ENCODE results near the gene KRTAP4-9. TPM values are rescaled to one million over a fixed set of nuclear protein-coding genes. Genes with fewer than 3 reads are reported as not detected.
"Not testable (repeated sequence)": the region's sequence is repeated elsewhere in the genome, so short reads cannot be mapped to it uniquely, and the experiment has no call there.

KRTAP4-9 gene
- total RNA-seq (not detected), polyA plus RNA-seq (not detected)
- long read RNA-seq, donor 1, result 0 reads
- long read RNA-seq, donor 2, result 0 reads
- long read RNA-seq, donor 3, result 0 reads
- long read RNA-seq, donor 4, result 0 reads
- long read RNA-seq, donor 5, result 0 reads

GRCh38 chr17:41105347-41105746 lies at the start of gene KRTAP4-9:
Gene KRTAP4-9 (plus strand): TSS chr17:41105389. CDS start chr17:41105389, 0 bp downstream.
- not testable (repeated sequence) for H3K36me3 ChIP-seq (ENCODE audit: control insufficient read depth in 4 of 4, insufficient read depth in 4 of 4, low read length in 4 of 4); H3K27ac ChIP-seq (ENCODE audit: low read depth in 1 of 2, low read length in 1 of 2); H3K27me3 ChIP-seq (ENCODE audit: control insufficient read depth in 3 of 3, insufficient read depth in 3 of 3, low read length in 2 of 3); H3K9me3 ChIP-seq (ENCODE audit: control insufficient read depth in 4 of 4, insufficient read depth in 3 of 4, low read length in 3 of 4); ATAC-seq (ENCODE audit: insufficient read depth, low FRiP score); H3K4me1 ChIP-seq (ENCODE audit: control insufficient read depth in 5 of 5, insufficient read depth in 5 of 5, low read length in 5 of 5); H3K9ac ChIP-seq (ENCODE audit: insufficient read depth in 1 of 2, low read length in 2 of 2); H3K4me3 ChIP-seq; DNase-seq
- 76 to 84% methylated on average over 9 to 10 of the region's 10 CpGs for WGBS, 2 donors

GRCh38 chr17:41057547-41057946 lies 47.6 kb upstream of the KRTAP4-9 start:
- Histone ChIP-seq H3K4me3 (no peak overlapping the region), H3K4me1 (ENCODE audit: control insufficient read depth in 5 of 5, insufficient read depth in 5 of 5, low read length in 5 of 5) (no peaks in the 10 kb centered on the region), H3K36me3 (ENCODE audit: control insufficient read depth in 4 of 4, insufficient read depth in 4 of 4, low read length in 4 of 4) (no peaks in the 10 kb centered on the region), H3K9me3 (ENCODE audit: control insufficient read depth in 4 of 4, insufficient read depth in 3 of 4, low read length in 3 of 4) (peaks cover 0 to 3% (median 0%) of the 10 kb centered on the region in 4 donors), H3K9ac (ENCODE audit: insufficient read depth in 1 of 2, low read length in 2 of 2) (no peak overlapping the region), H3K27me3 (ENCODE audit: control insufficient read depth in 3 of 3, insufficient read depth in 3 of 3, low read length in 2 of 3) (peaks cover 0 to 8% (median 5%) of the 10 kb centered on the region in 3 donors), H3K27ac (ENCODE audit: low read depth in 1 of 2, low read length in 1 of 2) (no peak overlapping the region)
- no peak for TF ChIP-seq CTCF (IDR thresholded peaks at IDR 0.05; ENCODE audit: control extremely low read depth, extremely low read depth)
- ATAC-seq (ENCODE audit: insufficient read depth, low FRiP score), result no peak
- DNase-seq, result no peak
- WGBS, 2 donors, result 94 to 97% methylated on average over 1 of the region's 1 CpG

- Histone ChIP-seq H3K4me1 (ENCODE audit: control insufficient read depth in 5 of 5, insufficient read depth in 5 of 5, low read length in 5 of 5) (no peaks in the 10 kb centered on the region), H3K36me3 (ENCODE audit: control insufficient read depth in 4 of 4, insufficient read depth in 4 of 4, low read length in 4 of 4) (no peaks in the 10 kb centered on the region), H3K9ac (ENCODE audit: insufficient read depth in 1 of 2, low read length in 2 of 2) (no peak overlapping the region), H3K27me3 (ENCODE audit: control insufficient read depth in 3 of 3, insufficient read depth in 3 of 3, low read length in 2 of 3) (peaks cover 0 to 8% (median 5%) of the 10 kb centered on the region in 3 donors), H3K4me3 (no peak overlapping the region), H3K9me3 (ENCODE audit: control insufficient read depth in 4 of 4, insufficient read depth in 3 of 4, low read length in 3 of 4) (no peaks in the 10 kb centered on the region), H3K27ac (ENCODE audit: low read depth in 1 of 2, low read length in 1 of 2) (no peak overlapping the region)
- DNase-seq (no peak), ATAC-seq (ENCODE audit: insufficient read depth, low FRiP score) (no peak)
- TF ChIP-seq CTCF (IDR thresholded peaks at IDR 0.05; ENCODE audit: control extremely low read depth, extremely low read depth), result no peak
- 89 to 97% methylated on average over 5 of the region's 5 CpGs for WGBS, 2 donors
Measured at GRCh38 chr17:41058741-41059140, 46.4 kb upstream of the KRTAP4-9 start.

GRCh38 chr17:41059276-41060051 lies 45.7 kb upstream of the KRTAP4-9 start:
- 26 to 47% methylated on average over 9 to 13 of the region's 31 CpGs for WGBS, 2 donors
- not testable (repeated sequence) for ATAC-seq (ENCODE audit: insufficient read depth, low FRiP score); H3K4me3 ChIP-seq

More at GRCh38 chr17:41059276-41060051, 45.7 kb upstream of the KRTAP4-9 start:
- H3K9ac ChIP-seq (ENCODE audit: insufficient read depth in 1 of 2, low read length in 2 of 2); H3K4me1 ChIP-seq (ENCODE audit: control insufficient read depth in 5 of 5, insufficient read depth in 5 of 5, low read length in 5 of 5); DNase-seq; H3K9me3 ChIP-seq (ENCODE audit: control insufficient read depth in 4 of 4, insufficient read depth in 3 of 4, low read length in 3 of 4); H3K36me3 ChIP-seq (ENCODE audit: control insufficient read depth in 4 of 4, insufficient read depth in 4 of 4, low read length in 4 of 4); H3K27me3 ChIP-seq (ENCODE audit: control insufficient read depth in 3 of 3, insufficient read depth in 3 of 3, low read length in 2 of 3); H3K27ac ChIP-seq (ENCODE audit: low read depth in 1 of 2, low read length in 1 of 2): not testable (repeated sequence)
